HepG2 (cell line): ENCODE results near the gene SP3. TPM values are rescaled to one million over a fixed set of nuclear protein-coding genes. Genes with fewer than 3 reads are reported as not detected.

Source experiments
- ATAC-seq: fragments of 200-7000 bp; cut with Tn5 transposase; 3 replicates; pipeline ENCODE4 v1.9.1; 2020; ENCODE audit warnings: mild to moderate bottlenecking, moderate library complexity
- BruUV-seq: library from RNA; stranded (reverse); fragments of 400-500 nt; replicated peaks from 2 replicates; lab custom pipeline; 2021; lab: Mats Ljungman, UMichigan
- CTCF ChIA-PET: fragments of 300-600 bp; formaldehyde crosslinking; extraction: SDS; loops from one replicate; lab custom pipeline; 2021; ENCODE audit warnings: low total read pairs, inconsistent platforms, low intra/inter-chr PET ratio; lab: Yijun Ruan, JAX
- POLR2A ChIA-PET: fragments of 350-600 bp; sonication (Branson Sonifier 250); formaldehyde crosslinking; loops from one replicate; lab custom pipeline; 2020; ENCODE audit warnings: antibody characterized with exemption, inconsistent platforms; lab: Yijun Ruan, JAX
- DNase-seq: peaks from one replicate; pipeline ENCODE4 v3.0.0-alpha.2; 2015; ENCODE audit warnings: low spot score
- FAIRE-seq: peaks from 3 replicates; lab custom pipeline; 2011; peaks lifted over from hg19 to GRCh38; lab: Jason Lieb, UNC
- H2AFZ ChIP-seq: one replicate; pipeline ENCODE4 v1.6.1; 2011; ENCODE audit warnings: low read length, inconsistent platforms
- H3K27ac ChIP-seq: fragments of 300-600 bp; 3 replicates; pipeline ENCODE4 v1.8.0; 2011; ENCODE audit warnings: mixed run types, mild to moderate bottlenecking, mixed read lengths, low read length, inconsistent platforms; ENCODE audit not compliant: insufficient read depth; ENCODE audit errors: extremely low read length
- H3K27me3 ChIP-seq, 2 experiments: fragments of 200-600 bp in 1 of 2; 2 replicates in 1 of 2; 3 replicates in 1 of 2; pipeline versions ENCODE4 v1.6.0 to v1.8.0; 2011; ENCODE audit warnings: low read length in 2 of 2, mild to moderate bottlenecking in 2 of 2, moderate library complexity in 2 of 2, inconsistent platforms in 1 of 2; ENCODE audit not compliant: insufficient read depth in 2 of 2, control insufficient read depth in 1 of 2
- H3K36me3 ChIP-seq, 2 experiments: fragments of 200-600 bp in 1 of 2; replicated peaks in 1 of 2; 2 replicates in 1 of 2; 3 replicates in 1 of 2; pipeline versions ENCODE4 v1.5.1 to v1.8.0; 2011; ENCODE audit warnings: low read length in 2 of 2, inconsistent platforms in 1 of 2; ENCODE audit not compliant: insufficient read depth in 2 of 2, control insufficient read depth in 1 of 2
- H3K4me1 ChIP-seq: 2 replicates; pipeline ENCODE4 v1.5.1; 2012; ENCODE audit warnings: low read length, inconsistent platforms; ENCODE audit not compliant: insufficient read depth
- H3K4me2 ChIP-seq: 2 replicates; pipeline ENCODE4 v1.6.0; 2011; ENCODE audit warnings: low read depth, low read length, inconsistent platforms
- H3K4me3 ChIP-seq, 3 experiments: fragments of 200-600 bp in 1 of 3; sonication (generic), shearing (Covaris generic) in 1 of 3; replicated peaks in 1 of 3; 2 replicates each; pipeline ENCODE4 v1.5.1; 2011 to 2016; ENCODE audit warnings: low read length in 3 of 3, inconsistent platforms in 2 of 3, low read depth in 2 of 3, mild to moderate bottlenecking in 2 of 3, control low read depth in 1 of 3, mixed read lengths in 1 of 3; ENCODE audit not compliant: insufficient read depth in 1 of 3
- H3K79me2 ChIP-seq: one replicate; pipeline ENCODE4 v1.6.1; 2011; ENCODE audit warnings: low read length, inconsistent platforms; ENCODE audit not compliant: insufficient read depth
- H3K9ac ChIP-seq: 2 replicates; pipeline ENCODE4 v1.6.0; 2011; ENCODE audit warnings: mild to moderate bottlenecking, low read depth, low read length, inconsistent platforms; ENCODE audit not compliant: insufficient read depth
- H3K9me3 ChIP-seq: 2 replicates; pipeline ENCODE4 v1.5.1; 2012; ENCODE audit warnings: mild to moderate bottlenecking, low read length
- H4K20me1 ChIP-seq: 2 replicates; pipeline ENCODE4 v1.6.0; 2011; ENCODE audit warnings: inconsistent platforms, mild to moderate bottlenecking, low read length, moderate library complexity; ENCODE audit not compliant: insufficient read depth
- EED ChIP-seq: sonication (generic); formaldehyde crosslinking; IDR thresholded peaks from 2 replicates; pipeline ENCODE4 v1.5.0; 2020; ENCODE audit warnings: mild to moderate bottlenecking, missing genetic modification reagents
- FOXJ3 ChIP-seq: sonication (generic); formaldehyde crosslinking; IDR thresholded peaks from 2 replicates; pipeline ENCODE4 v1.4.0; 2020; ENCODE audit warnings: missing genetic modification reagents, mild to moderate bottlenecking, borderline replicate concordance
- HDAC1 ChIP-seq: sonication (generic); formaldehyde crosslinking; IDR thresholded peaks from 2 replicates; pipeline ENCODE4 v1.5.1; 2020; ENCODE audit warnings: mild to moderate bottlenecking, missing genetic modification reagents
- HIVEP1 ChIP-seq: sonication (generic); formaldehyde crosslinking; IDR thresholded peaks from 2 replicates; pipeline ENCODE4 v1.4.0; 2020; ENCODE audit warnings: mild to moderate bottlenecking, missing genetic modification reagents
- HMG20B ChIP-seq: conservative IDR thresholded peaks from 2 replicates; pipeline ENCODE4 v1.6.1; 2016; ENCODE audit warnings: missing genetic modification reagents, missing compliant biosample characterization
- HOXA3 ChIP-seq: sonication (generic); formaldehyde crosslinking; IDR thresholded peaks from 2 replicates; pipeline ENCODE4 v1.5.0; 2020; ENCODE audit warnings: missing genetic modification reagents
- KDM1A ChIP-seq: IDR thresholded peaks from 2 replicates; pipeline ENCODE4 v1.6.1; 2016; ENCODE audit warnings: missing compliant biosample characterization
- SNAI1 ChIP-seq: sonication (generic); formaldehyde crosslinking; IDR thresholded peaks from 2 replicates; pipeline ENCODE4 v1.5.0; 2020; ENCODE audit warnings: mild to moderate bottlenecking, missing genetic modification reagents, borderline replicate concordance
- TRIM24 ChIP-seq: sonication (generic); formaldehyde crosslinking; IDR thresholded peaks from 2 replicates; pipeline ENCODE4 v1.8.0; 2022; ENCODE audit warnings: mild to moderate bottlenecking, missing genetic modification reagents
- ZFP36 ChIP-seq: fragments of 150-350 bp; IDR thresholded peaks from 2 replicates; pipeline ENCODE4 v1.6.1; 2018; ENCODE audit warnings: borderline replicate concordance, low read length, low read depth; ENCODE audit not compliant: partially characterized antibody
- ZNF232 ChIP-seq: sonication (generic); formaldehyde crosslinking; IDR thresholded peaks from 2 replicates; pipeline ENCODE4 v1.4.0; 2020; ENCODE audit warnings: missing genetic modification reagents, borderline replicate concordance
- ZNF788 ChIP-seq: sonication (generic); formaldehyde crosslinking; IDR thresholded peaks from 2 replicates; pipeline ENCODE4 v1.5.0; 2020; ENCODE audit warnings: mild to moderate bottlenecking, missing genetic modification reagents, borderline replicate concordance
- WGBS: methylation state at CpG from one replicate; pipeline ENCODE4 v1.1.6; 2017; ENCODE audit warnings: low lambda C conversion rate; 5-methylcytosine and 5-hydroxymethylcytosine counted together
- in situ Hi-C: cut with HindIII; loops from 2 replicates; pipeline ENCODE4 v1.10.0; 2017; ENCODE audit warnings: low pct_unique_long_range_greater_than_20kb; ENCODE audit not compliant: extremely low pct_ligation_motif_present
- intact Hi-C: fragments of 100-400 bp; cut with micrococcal nuclease; formaldehyde crosslinking; loops from one replicate; pipeline ENCODE4 v1.10.0; 2022; ENCODE audit not compliant: unreplicated experiment
- polyA plus RNA-seq, 8 experiments: library from polyadenylated mRNA; depleted of rRNA in 3 of 8; stranded (reverse) in 7 of 8; unstranded in 1 of 8; fragments of >200 nt; fragmentation: Illumina TruSeq in 4 of 8; extraction: Trizol in 4 of 8; gene quantifications; 2 replicates each; pipeline versions ENCODE4 v1.2.1 to v1.2.3, GENCODE V29; 2011 to 2016; ENCODE audit warnings: low read depth in 4 of 8, missing spikeins in 1 of 8, mixed read lengths in 1 of 8; ENCODE audit not compliant: insufficient read depth in 1 of 8
- total RNA-seq, 5 experiments: library from RNA; depleted of rRNA; stranded (reverse); fragments of >200 nt; fragmentation: Illumina TruSeq; extraction: Trizol; gene quantifications; 2 replicates each; pipeline ENCODE4 v1.2.3, GENCODE V29; 2016; ENCODE audit warnings: low read depth in 1 of 5
- TF ChIP-seq, protein P1 (sequence below), 2 experiments: IDR thresholded peaks; 2 replicates each; pipeline ENCODE4 v1.6.1; 2011 to 2012; ENCODE audit warnings: low read length in 2 of 2, borderline replicate concordance in 1 of 2, low read depth in 1 of 2, mild to moderate bottlenecking in 1 of 2, moderate library complexity in 1 of 2
- TF ChIP-seq, protein P2 (sequence below): IDR thresholded peaks from 2 replicates; pipeline ENCODE4 v1.6.1; 2016; ENCODE audit warnings: low read depth, missing genetic modification reagents, missing compliant biosample characterization

The SP3 gene
- total and polyA plus RNA-seq, 2 of the 13 experiments (the other 11 are each of a cell fraction or from before 2014, with no cell fraction given): 57.3 to 132 TPM

DNA sequence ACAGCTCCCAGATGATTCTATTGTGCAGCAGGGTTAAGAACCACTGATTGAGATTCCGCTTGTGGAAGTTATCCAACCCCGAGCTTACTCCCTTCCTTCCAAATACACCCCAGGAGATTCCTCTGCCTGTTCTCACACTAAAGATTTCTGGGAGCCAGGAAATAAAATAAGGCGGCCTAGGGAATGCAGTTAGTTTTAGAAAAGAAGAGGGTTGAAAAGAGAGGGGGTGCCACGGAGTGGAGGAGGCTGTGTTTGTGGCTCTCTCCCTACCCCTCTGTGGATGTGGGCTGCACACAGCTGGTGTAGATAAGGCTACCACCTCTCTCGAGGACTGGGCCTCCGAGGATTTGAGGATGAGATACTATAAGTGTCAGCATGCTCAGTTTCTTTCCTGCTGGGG is 25.1 kb upstream of the SP3 start:
- no peak overlapping the region for H3K9ac ChIP-seq

DNA sequence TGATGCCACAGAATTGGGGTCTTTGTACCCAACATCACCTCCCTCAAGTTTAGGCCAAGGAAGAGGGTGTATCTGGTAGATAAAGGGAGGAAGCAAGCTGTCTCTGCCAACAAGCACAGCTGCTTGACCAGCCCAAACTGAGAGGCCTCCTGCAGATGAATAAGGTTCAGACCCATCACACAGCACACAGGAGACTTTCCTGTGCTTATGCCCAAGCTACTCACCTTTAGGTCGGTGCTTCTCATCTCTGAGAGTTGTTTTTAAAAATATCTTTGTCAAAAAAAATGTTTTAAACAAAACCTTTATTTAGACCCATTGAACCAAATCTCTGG is 24.7 kb upstream of the SP3 start:
- BruUV-seq: no TSS peak
- ATAC-seq (no peak), FAIRE-seq (no peak), DNase-seq (no peak)
- in situ Hi-C loops (no loop called here), intact Hi-C loops (no loop called here)
- H3K27me3 ChIP-seq: peaks cover 0 to 6% of the 10 kb centered on the region in 2 experiments; a peak in 2 of 5 replicates
- no peak overlapping the region for H3K4me3 ChIP-seq
- no peaks in the 10 kb centered on the region for H3K36me3 ChIP-seq
- no peaks in the 10 kb centered on the region for H3K79me2 ChIP-seq
- ChIA-PET CTCF (no interaction called here), POLR2A (no interaction called here)
- no peak overlapping the region for H3K4me2 ChIP-seq
- H2AFZ ChIP-seq: no peak overlapping the region
- H3K9ac ChIP-seq: no peak overlapping the region
- no peaks in the 10 kb centered on the region for H4K20me1 ChIP-seq
- H3K4me1 ChIP-seq: peaks cover 28% of the 10 kb centered on the region
- no peak overlapping the region for H3K27ac ChIP-seq
- 9% methylated on average over 1 of the region's 1 CpG for WGBS
- H3K9me3 ChIP-seq: no peaks in the 10 kb centered on the region
- TF ChIP-seq HIVEP1 (CRISPR knock-in tag) (no peak), SNAI1 (CRISPR knock-in tag) (no peak)
- TF ChIP-seq, protein P1, sequence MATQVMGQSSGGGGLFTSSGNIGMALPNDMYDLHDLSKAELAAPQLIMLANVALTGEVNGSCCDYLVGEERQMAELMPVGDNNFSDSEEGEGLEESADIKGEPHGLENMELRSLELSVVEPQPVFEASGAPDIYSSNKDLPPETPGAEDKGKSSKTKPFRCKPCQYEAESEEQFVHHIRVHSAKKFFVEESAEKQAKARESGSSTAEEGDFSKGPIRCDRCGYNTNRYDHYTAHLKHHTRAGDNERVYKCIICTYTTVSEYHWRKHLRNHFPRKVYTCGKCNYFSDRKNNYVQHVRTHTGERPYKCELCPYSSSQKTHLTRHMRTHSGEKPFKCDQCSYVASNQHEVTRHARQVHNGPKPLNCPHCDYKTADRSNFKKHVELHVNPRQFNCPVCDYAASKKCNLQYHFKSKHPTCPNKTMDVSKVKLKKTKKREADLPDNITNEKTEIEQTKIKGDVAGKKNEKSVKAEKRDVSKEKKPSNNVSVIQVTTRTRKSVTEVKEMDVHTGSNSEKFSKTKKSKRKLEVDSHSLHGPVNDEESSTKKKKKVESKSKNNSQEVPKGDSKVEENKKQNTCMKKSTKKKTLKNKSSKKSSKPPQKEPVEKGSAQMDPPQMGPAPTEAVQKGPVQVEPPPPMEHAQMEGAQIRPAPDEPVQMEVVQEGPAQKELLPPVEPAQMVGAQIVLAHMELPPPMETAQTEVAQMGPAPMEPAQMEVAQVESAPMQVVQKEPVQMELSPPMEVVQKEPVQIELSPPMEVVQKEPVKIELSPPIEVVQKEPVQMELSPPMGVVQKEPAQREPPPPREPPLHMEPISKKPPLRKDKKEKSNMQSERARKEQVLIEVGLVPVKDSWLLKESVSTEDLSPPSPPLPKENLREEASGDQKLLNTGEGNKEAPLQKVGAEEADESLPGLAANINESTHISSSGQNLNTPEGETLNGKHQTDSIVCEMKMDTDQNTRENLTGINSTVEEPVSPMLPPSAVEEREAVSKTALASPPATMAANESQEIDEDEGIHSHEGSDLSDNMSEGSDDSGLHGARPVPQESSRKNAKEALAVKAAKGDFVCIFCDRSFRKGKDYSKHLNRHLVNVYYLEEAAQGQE (IDR thresholded peaks at IDR 0.05; ENCODE audit: borderline replicate concordance in 1 of 2, low read depth in 1 of 2, low read length in 2 of 2): no peak
- TF ChIP-seq, protein P2, sequence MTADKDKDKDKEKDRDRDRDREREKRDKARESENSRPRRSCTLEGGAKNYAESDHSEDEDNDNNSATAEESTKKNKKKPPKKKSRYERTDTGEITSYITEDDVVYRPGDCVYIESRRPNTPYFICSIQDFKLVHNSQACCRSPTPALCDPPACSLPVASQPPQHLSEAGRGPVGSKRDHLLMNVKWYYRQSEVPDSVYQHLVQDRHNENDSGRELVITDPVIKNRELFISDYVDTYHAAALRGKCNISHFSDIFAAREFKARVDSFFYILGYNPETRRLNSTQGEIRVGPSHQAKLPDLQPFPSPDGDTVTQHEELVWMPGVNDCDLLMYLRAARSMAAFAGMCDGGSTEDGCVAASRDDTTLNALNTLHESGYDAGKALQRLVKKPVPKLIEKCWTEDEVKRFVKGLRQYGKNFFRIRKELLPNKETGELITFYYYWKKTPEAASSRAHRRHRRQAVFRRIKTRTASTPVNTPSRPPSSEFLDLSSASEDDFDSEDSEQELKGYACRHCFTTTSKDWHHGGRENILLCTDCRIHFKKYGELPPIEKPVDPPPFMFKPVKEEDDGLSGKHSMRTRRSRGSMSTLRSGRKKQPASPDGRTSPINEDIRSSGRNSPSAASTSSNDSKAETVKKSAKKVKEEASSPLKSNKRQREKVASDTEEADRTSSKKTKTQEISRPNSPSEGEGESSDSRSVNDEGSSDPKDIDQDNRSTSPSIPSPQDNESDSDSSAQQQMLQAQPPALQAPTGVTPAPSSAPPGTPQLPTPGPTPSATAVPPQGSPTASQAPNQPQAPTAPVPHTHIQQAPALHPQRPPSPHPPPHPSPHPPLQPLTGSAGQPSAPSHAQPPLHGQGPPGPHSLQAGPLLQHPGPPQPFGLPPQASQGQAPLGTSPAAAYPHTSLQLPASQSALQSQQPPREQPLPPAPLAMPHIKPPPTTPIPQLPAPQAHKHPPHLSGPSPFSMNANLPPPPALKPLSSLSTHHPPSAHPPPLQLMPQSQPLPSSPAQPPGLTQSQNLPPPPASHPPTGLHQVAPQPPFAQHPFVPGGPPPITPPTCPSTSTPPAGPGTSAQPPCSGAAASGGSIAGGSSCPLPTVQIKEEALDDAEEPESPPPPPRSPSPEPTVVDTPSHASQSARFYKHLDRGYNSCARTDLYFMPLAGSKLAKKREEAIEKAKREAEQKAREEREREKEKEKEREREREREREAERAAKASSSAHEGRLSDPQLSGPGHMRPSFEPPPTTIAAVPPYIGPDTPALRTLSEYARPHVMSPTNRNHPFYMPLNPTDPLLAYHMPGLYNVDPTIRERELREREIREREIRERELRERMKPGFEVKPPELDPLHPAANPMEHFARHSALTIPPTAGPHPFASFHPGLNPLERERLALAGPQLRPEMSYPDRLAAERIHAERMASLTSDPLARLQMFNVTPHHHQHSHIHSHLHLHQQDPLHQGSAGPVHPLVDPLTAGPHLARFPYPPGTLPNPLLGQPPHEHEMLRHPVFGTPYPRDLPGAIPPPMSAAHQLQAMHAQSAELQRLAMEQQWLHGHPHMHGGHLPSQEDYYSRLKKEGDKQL (CRISPR knock-in tag): no peak

More for the DNA sequence above, 25.1 kb upstream of the SP3 start:
- no TSS peak for BruUV-seq
- WGBS: 60% methylated on average over 6 of the region's 6 CpGs
- DNase-seq (no peak), FAIRE-seq (no peak), ATAC-seq (no peak)
- ChIA-PET CTCF (no interaction called here), POLR2A (no interaction called here)
- peaks cover 0 to 9% of the 10 kb centered on the region in 2 experiments; a peak in 2 of 5 replicates for H3K27me3 ChIP-seq
- no peaks in the 10 kb centered on the region for H3K36me3 ChIP-seq
- no peak overlapping the region for H3K4me2 ChIP-seq
- H4K20me1 ChIP-seq: no peaks in the 10 kb centered on the region
- H3K9me3 ChIP-seq: no peaks in the 10 kb centered on the region
- TF ChIP-seq TRIM24 (CRISPR knock-in tag): no peak
- TF ChIP-seq EED (CRISPR knock-in tag): no peak
- TF ChIP-seq ZNF788 (CRISPR knock-in tag): no peak
- no peak for TF ChIP-seq HMG20B
- TF ChIP-seq ZNF232: no peak
- TF ChIP-seq ZFP36: no peak
- no peak for TF ChIP-seq HDAC1 (CRISPR knock-in tag)
- TF ChIP-seq KDM1A (CRISPR knock-in tag): no peak
- no peak for TF ChIP-seq FOXJ3 (CRISPR knock-in tag)
- no peak for TF ChIP-seq HOXA3 (CRISPR knock-in tag)
- H3K27ac ChIP-seq: no peak overlapping the region
- in situ Hi-C loops (no loop called here), intact Hi-C loops (no loop called here)
- H3K4me1 ChIP-seq: peaks cover 24% of the 10 kb centered on the region
- no peak overlapping the region for H3K4me3 ChIP-seq
- H2AFZ ChIP-seq: no peak overlapping the region
- no peaks in the 10 kb centered on the region for H3K79me2 ChIP-seq
